Activated CD8-positive, alpha-beta memory T cell treated with anti-CD3 and anti-CD28 coated beads, Interleukin-2, amount 50 U/mL, for 48 hours (primary cell): ENCODE results near the gene ARHGAP9.
A peak's percentile ranks its signal among the peaks of the same experiment; 100 is the strongest.
"Not testable (repeated sequence)": the region's sequence is repeated elsewhere in the genome, so short reads cannot be mapped to it uniquely, and the experiment has no call there.

Source experiments
- DNase-seq: peaks from one replicate; pipeline ENCODE4 v3.0.0-alpha.2; 2020

Gene ARHGAP9

GRCh38 chr12:57479376-57480115 is at the start of gene ARHGAP9:
Gene ARHGAP9, minus strand, starts transcription at chr12:57479866. Its CDS starts 460 bp downstream, at chr12:57479406.
- peak; percentile 71 for DNase-seq

DNA sequence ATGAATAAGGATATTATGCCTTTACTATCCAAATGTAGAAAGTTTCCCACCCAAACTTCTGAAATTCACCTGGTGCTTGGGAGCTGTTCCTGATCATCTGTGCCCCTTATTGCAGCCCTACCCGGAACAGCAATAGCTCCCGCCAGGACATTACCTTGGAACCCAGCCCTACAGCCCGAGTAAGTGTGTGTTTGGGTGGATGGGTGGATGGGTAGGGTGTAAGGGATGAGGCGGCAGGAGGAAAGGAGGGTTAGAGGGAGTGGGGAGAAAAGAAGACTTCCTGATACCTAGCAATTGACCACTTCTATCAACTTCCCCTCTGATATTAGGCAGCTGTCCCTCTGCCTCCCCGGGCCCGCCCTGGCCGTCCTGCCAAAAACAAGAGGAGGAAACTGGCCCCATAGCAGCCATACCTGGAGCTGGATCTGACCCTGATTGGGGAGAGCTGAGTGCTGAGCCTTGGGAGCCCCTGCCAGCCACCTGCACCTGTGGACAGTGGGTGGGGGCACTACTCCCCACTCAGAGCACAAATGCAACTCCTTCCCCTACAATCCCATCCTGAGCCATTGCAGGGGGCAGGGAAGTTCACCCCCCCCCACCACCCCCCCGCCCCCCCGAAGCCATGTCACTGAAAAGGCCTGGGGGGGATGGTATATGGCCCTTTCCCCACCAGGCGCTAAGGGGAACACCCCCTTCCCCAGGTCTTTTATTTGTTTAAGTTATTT is 49.3 kb upstream of the ARHGAP9 start:
- no peak for DNase-seq

DNA sequence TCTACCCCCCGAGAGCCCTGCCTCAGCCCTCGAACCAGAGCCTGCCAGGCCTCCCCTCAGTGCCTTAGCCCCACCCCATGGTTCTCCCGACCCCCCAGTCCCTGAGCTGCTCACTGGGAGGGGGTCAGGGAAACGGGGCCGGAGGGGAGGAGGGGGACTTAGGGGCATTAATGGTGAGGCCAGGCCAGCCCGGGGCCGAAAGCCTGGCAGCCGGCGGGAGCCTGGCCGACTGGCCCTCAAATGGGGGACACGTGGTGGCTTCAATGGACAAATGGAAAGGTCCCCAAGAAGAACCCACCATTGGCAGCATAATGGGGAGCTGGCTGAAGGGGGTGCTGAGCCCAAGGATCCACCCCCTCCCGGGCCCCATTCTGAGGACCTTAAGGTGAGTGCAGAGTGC is 48.5 kb upstream of the ARHGAP9 start:
- DNase-seq: no peak

GRCh38 chr12:57527184-57527583 is 47.5 kb upstream of the ARHGAP9 start:
- DNase-seq: no peak

GRCh38 chr12:57526477-57527126 is 46.9 kb upstream of the ARHGAP9 start:
- no peak for DNase-seq

DNA sequence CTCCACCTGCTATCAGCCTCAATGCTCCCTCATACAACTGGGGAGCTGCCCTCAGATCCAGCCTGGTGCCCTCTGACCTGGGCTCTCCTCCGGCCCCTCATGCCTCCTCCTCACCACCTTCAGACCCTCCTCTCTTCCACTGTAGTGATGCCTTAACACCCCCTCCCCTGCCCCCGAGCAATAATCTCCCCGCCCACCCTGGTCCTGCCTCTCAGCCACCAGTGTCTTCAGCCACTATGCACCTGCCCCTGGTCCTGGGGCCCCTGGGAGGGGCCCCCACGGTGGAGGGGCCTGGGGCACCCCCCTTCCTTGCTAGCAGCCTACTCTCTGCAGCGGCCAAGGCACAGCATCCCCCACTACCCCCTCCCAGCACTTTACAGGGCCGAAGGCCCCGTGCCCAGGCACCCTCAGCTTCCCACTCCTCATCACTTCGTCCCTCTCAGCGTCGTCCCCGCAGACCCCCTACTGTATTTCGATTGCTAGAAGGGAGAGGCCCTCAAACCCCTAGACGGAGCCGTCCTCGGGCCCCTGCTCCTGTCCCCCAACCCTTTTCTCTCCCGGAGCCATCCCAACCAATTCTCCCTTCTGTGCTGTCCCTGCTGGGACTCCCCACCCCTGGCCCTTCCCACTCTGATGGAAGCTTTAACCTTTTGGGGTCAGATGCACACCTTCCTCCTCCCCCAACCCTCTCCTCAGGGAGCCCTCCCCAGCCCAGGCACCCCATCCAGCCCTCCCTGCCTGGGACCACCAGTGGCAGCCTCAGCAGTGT is 46.1 kb upstream of the ARHGAP9 start:
- DNase-seq: no peak

DNA sequence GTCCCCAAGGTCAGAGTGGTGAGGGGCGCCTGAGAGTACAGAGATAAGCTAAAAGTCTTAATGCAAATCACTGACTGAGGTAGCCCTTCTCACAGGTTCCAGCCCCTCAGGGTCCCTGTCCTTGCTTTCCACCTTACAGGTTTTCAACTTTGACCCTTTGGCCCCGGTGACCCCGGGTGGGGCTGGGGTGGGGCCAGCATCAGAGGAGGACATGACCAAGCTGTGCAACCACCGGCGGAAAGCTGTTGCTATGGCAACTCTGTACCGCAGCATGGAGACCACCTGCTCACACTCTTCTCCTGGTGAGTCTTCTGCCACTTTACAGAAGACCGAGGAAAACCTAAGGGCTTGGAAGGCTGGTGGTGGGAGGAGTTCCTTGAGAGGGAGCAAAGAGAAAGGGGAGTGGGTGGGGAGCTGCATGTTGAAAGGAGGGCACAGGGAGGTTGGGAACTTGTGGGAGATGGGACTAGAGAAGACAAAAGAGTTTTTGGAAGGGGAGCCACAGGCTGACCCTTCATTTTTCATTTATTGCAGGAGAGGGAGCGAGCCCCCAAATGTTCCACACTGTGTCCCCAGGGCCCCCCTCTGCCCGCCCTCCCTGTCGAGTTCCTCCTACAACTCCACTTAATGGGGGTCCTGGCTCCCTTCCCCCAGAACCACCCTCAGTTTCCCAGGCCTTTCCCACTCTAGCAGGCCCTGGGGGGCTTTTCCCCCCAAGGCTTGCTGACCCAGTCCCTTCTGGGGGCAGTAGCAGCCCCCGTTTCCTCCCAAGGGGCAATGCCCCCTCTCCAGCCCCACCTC is 45.3 kb upstream of the ARHGAP9 start:
- DNase-seq: no peak

GRCh38 chr12:57523706-57524614 is 44.3 kb upstream of the ARHGAP9 start:
- DNase-seq: no peak

DNA sequence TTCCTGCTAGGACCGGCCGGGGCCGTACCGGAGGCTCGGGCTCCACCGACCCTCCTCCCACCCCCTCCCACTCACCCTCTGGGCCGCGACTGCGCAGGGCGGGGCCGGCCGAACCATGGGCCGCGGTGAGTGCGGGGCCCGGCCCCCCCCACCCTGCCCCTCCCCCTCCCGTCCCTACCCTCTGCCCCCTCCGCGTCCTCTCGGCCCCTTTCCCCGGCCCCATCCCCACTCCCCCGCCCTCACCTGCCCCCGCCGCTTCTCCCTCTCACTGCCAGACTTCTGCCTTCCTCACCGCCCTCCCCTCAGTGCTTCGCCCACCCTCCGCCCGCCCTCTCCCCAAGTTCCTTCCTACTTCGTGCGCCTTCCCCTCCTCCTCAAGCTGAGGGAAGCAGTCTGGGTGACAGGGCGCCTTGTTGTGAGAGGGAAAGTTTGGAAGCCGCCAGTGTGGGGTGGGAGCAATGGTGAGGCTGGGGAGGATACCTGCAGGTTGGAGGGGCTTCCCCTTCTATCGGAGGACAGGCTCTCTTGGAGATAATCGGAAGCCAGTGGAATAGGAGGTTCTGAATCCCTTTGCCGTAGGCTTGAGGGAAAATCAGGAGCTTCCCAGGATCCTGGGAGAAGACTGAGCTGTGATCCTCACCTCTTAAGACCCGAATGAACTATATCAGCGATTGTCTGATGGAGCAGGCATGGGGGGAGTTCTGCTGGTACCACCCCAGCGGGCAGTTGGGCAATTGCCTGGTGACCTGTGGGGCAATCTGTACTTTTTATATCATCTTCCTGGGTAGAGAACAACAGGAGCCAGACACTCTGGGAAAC is 43.4 kb upstream of the ARHGAP9 start:
- DNase-seq: peak; percentile 70

DNA sequence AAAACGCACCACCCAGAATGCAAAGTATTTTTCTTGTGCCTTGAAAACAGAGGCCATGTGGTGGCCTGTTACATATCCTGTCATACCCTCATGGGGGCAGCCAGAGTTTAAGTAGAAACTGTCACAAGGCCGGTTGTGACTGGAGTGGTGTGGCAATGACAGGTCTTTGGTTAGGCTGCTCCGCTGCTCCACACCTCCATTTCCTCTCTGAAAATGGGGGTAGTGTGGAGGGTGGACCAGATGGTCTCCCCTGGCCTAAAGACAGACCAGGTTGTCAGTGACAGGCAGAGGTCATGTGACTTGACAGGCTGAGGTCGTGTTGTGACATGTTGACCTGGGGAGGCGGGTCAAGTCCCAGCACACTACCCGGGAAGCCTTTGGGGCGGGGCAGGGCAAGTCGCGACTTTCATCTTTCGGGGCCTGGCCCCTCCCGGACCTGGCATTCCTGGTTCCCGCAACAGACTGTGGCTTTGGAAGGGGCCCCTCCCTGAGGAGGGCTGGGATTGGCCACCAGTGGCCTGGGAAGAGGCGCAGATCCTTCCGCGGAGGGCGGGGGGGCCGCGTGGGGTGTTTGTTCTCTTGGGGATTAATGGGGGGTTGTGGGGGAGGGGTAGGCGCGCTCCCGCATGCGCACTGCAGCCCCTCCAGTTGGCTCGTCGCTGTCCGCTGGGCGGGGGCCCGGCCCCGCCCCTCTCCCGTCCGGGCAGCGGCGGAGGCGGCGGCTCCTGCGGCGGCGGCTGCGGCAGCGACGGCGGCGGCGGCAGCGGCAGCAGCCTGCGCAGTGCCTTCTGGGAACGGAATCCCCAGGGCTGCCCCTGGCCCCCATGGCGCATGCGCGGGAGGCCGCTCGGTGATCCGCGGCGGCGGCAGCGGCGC is 42.6 kb upstream of the ARHGAP9 start, which contains the start of gene MBD6:
Gene MBD6 (plus strand): TSS at position 814 of the 876 bp plus-strand sequence. CDS start 1,480 bp downstream, outside the sequence.
- DNase-seq: peak; percentile 97

- peak; percentile 74 for DNase-seq
Observed at GRCh38 chr12:57521525-57522010, 41.9 kb upstream of the ARHGAP9 start.

- DNase-seq: peak; percentile 99
Observed at GRCh38 chr12:57520053-57520818, 40.6 kb upstream of the ARHGAP9 start, which contains the start of gene DDIT3. Gene DDIT3, minus strand, starts transcription at chr12:57520514. Its CDS starts 3,108 bp downstream, at chr12:57517406.

GRCh38 chr12:57519796-57520052 is 40.1 kb upstream of the ARHGAP9 start:
- DNase-seq: no peak

DNA sequence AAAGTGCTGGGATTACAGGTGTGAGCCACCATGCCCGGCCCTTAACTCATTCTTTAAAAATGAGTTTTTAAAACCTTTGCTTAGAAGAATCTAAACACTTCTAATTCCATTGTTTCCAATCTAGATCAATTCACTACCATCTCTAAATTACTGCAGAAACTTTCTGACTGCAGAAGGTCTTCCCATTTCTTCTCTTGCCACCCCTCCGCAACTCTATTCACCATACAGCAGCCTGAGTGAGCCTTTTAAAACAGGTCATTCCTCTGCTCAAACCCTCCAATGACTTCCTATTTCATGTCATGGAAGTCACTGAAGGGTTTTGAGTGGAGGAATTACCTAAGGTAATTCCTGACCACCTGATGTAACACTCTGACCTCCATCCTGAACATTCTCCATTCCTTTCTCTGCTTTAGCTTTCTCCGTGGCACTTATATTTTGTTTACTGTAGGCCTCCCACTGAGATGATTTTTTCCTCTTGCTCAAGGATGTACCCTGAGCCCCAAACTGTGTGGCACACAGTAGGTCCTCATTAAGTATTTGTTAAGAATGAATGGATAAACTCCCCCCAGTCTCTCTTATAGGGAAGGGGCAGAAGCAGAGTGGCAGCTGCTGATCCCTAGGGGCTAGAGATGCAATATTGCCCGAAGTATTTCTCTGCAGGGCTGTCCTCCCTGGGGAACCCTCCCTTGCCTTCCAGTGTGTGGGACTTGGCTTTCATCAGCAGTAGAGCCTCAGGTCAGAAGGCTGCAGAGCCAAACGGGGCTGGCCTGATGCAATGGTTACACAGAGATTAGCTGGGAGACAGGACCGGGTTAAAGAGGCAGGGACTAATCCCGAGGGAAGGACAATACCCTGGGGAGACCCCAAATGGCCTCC is 39.5 kb upstream of the ARHGAP9 start:
- peak; percentile 66 for DNase-seq

DNA sequence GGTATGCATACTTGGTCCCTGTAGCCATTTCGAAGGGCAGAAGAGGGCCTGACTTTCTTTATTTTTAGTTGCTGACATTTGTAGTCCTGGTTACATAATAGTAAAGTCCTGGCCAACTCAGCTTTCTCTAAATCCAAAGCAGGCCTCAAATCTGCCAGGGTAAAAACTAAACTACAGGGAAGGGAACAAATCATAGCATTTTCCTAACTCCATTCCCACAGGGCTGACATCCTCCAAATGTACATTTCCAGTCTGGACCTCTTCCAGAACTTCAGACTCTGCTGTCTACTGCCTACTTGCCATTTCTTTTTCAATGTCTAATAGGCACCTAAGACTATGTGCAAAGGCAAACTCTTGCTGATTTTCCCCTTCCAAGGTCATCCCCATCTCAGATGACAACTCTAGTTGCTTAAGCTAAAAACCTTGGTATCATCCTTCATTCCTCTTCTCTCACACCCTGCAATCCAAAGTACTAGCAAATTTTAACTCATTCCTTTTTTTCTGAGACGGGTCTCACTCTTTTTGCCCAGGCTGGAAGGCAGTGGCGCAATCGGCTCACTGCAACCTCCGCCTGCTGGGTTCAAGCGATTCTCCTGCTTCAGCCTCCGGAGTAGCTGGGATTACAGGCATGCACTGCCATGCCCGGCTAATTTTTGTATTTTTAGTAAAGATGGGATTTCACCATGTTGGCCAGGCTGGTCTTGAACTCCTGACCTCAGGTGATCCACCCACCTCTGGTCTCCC is 38.7 kb upstream of the ARHGAP9 start:
- no peak for DNase-seq

- DNase-seq: not testable (repeated sequence)
Observed at GRCh38 chr12:57517718-57518117, 38.1 kb upstream of the ARHGAP9 start.
